Thyroid gland (tissue), 4 donors: ENCODE measurements around the gene MRGPRE.

Source experiments
- CTCF ChIP-seq, 6 experiments: fragments of 200-600 bp in 3 of 6; fragments of 450-650 bp in 3 of 6; sonication (generic) in 3 of 6; IDR thresholded peaks; one replicate each; pipeline ENCODE4 v1.5.1; 2016 to 2019; ENCODE audit warnings: antibody characterized with exemption in 6 of 6, mild to moderate bottlenecking in 2 of 6, inconsistent platforms in 1 of 6, moderate library complexity in 1 of 6
- POLR2A ChIP-seq, 2 donors: fragments of 450-650 bp; IDR thresholded peaks; one replicate each; pipeline ENCODE4 v1.6.1; 2017; ENCODE audit warnings: antibody characterized with exemption in 2 of 2, mild to moderate bottlenecking in 2 of 2, moderate library complexity in 1 of 2

- TF ChIP-seq CTCF (IDR thresholded peaks at IDR 0.05) (no peak), POLR2A (IDR thresholded peaks at IDR 0.05) (no peak)
These were observed 38.0 kb downstream of the MRGPRE start for GRCh38 chr11:3194016-3194816.
